HFF-Myc (cell line): ENCODE results near the gene ELMO1.

Experiments
- DNase-seq: peaks from one replicate; pipeline ENCODE4 v3.0.0-alpha.2; 2011; ENCODE audit warnings: low read depth; ENCODE audit errors: extremely low read depth
- H3K4me3 ChIP-seq: replicated peaks from 2 replicates; pipeline ENCODE4 v1.5.1; 2011; ENCODE audit warnings: low read depth, mild to moderate bottlenecking, control low read depth, low read length
- CTCF ChIP-seq: IDR thresholded peaks from 2 replicates; pipeline ENCODE4 v1.5.1; 2012; ENCODE audit warnings: mild to moderate bottlenecking, low read depth, low read length, control low read depth; ENCODE audit errors: missing control alignments

ELMO1 gene

GRCh38 chr7:37363536-37364491 is 84.8 kb downstream of the ELMO1 start:
- no peak for DNase-seq
- no peak for TF ChIP-seq CTCF
- no peak overlapping the region for H3K4me3 ChIP-seq

GRCh38 chr7:37362802-37363201 is 85.9 kb downstream of the ELMO1 start:
- no peak for DNase-seq
- TF ChIP-seq CTCF = no peak
- no peak overlapping the region for H3K4me3 ChIP-seq

- no peak overlapping the region for H3K4me3 ChIP-seq
- no peak for DNase-seq
- TF ChIP-seq CTCF = no peak
Observed at GRCh38 chr7:37360484-37360883, 88.2 kb downstream of the ELMO1 start.

GRCh38 chr7:37359662-37360444 is 88.8 kb downstream of the ELMO1 start:
- no peak for DNase-seq
- H3K4me3 ChIP-seq = no peak overlapping the region
- no peak for TF ChIP-seq CTCF

GRCh38 chr7:37359180-37359579 is 89.5 kb downstream of the ELMO1 start:
- no peak for DNase-seq
- TF ChIP-seq CTCF = no peak
- no peak overlapping the region for H3K4me3 ChIP-seq

GRCh38 chr7:37357637-37357996 is 91.0 kb downstream of the ELMO1 start:
- no peak for TF ChIP-seq CTCF
- H3K4me3 ChIP-seq = no peak overlapping the region
- DNase-seq = no peak
